HepG2 (cell line): ENCODE data around the gene HELZ2. TPM values are rescaled to one million over a fixed set of nuclear protein-coding genes. Genes with fewer than 3 reads are reported as not detected.

ENCODE experiments used
- HOMEZ ChIP-seq: IDR thresholded peaks from 2 replicates; pipeline ENCODE4 v1.6.1; 2016; ENCODE audit warnings: low read depth
- RXRB ChIP-seq: IDR thresholded peaks from 2 replicates; pipeline ENCODE4 v1.6.1; 2016; ENCODE audit warnings: borderline replicate concordance, missing genetic modification reagents, missing compliant biosample characterization
- SOX6 ChIP-seq, 2 experiments: fragments of 450-650 bp in 1 of 2; sonication (generic) in 1 of 2; formaldehyde crosslinking in 1 of 2; IDR thresholded peaks; 2 replicates each; pipeline versions ENCODE4 v1.4.0 to v1.6.1; 2017 to 2020; ENCODE audit warnings: antibody characterized with exemption in 1 of 2, mild to moderate bottlenecking in 1 of 2, missing genetic modification reagents in 1 of 2
- SYNCRIP ChIP-seq: fragments of 200-400 bp; formaldehyde crosslinking; IDR thresholded peaks from 2 replicates; pipeline ENCODE4 v1.6.1; 2018; ENCODE audit warnings: mild to moderate bottlenecking, low read depth, low read length; ENCODE audit not compliant: insufficient read depth
- TBX2 ChIP-seq: sonication (generic); formaldehyde crosslinking; IDR thresholded peaks from 2 replicates; pipeline ENCODE4 v1.5.0; 2020; ENCODE audit warnings: missing genetic modification reagents, mild to moderate bottlenecking, borderline replicate concordance
- ZNF143 ChIP-seq: sonication (generic); formaldehyde crosslinking; IDR thresholded peaks from 2 replicates; pipeline ENCODE4 v1.4.0; 2020; ENCODE audit warnings: missing genetic modification reagents
- ZNF335 ChIP-seq: sonication (generic); formaldehyde crosslinking; IDR thresholded peaks from 2 replicates; pipeline ENCODE4 v1.4.0; 2020; ENCODE audit warnings: missing genetic modification reagents
- ZNF414 ChIP-seq: sonication (generic); formaldehyde crosslinking; IDR thresholded peaks from 2 replicates; pipeline ENCODE4 v1.5.0; 2020; ENCODE audit warnings: missing genetic modification reagents
- ZNF691 ChIP-seq: sonication (generic); formaldehyde crosslinking; IDR thresholded peaks from 2 replicates; pipeline ENCODE4 v1.4.0; 2020; ENCODE audit warnings: missing genetic modification reagents, low read depth, mild to moderate bottlenecking, borderline replicate concordance
- ZNF883 ChIP-seq: sonication (generic); formaldehyde crosslinking; IDR thresholded peaks from 2 replicates; pipeline ENCODE4 v1.5.1; 2020; ENCODE audit warnings: mild to moderate bottlenecking, missing genetic modification reagents; ENCODE audit errors: not compliant biosample characterization
- ZSCAN25 ChIP-seq: sonication (generic); formaldehyde crosslinking; IDR thresholded peaks from 2 replicates; pipeline ENCODE4 v1.8.0; 2022; ENCODE audit warnings: mild to moderate bottlenecking, missing genetic modification reagents
- polyA plus RNA-seq, 8 experiments: library from polyadenylated mRNA; depleted of rRNA in 3 of 8; stranded (reverse) in 7 of 8; unstranded in 1 of 8; fragments of >200 nt; fragmentation: Illumina TruSeq in 4 of 8; extraction: Trizol in 4 of 8; gene quantifications; 2 replicates each; pipeline versions ENCODE4 v1.2.1 to v1.2.3, GENCODE V29; 2011 to 2016; ENCODE audit warnings: low read depth in 4 of 8, missing spikeins in 1 of 8, mixed read lengths in 1 of 8; ENCODE audit not compliant: insufficient read depth in 1 of 8
- total RNA-seq, 5 experiments: library from RNA; depleted of rRNA; stranded (reverse); fragments of >200 nt; fragmentation: Illumina TruSeq; extraction: Trizol; gene quantifications; 2 replicates each; pipeline ENCODE4 v1.2.3, GENCODE V29; 2016; ENCODE audit warnings: low read depth in 1 of 5
- TF ChIP-seq, protein P1 (sequence below): sonication (generic); formaldehyde crosslinking; IDR thresholded peaks from 2 replicates; pipeline ENCODE4 v1.4.0; 2020; ENCODE audit warnings: mild to moderate bottlenecking, missing genetic modification reagents
- TF ChIP-seq, protein P2 (sequence below): sonication (generic); formaldehyde crosslinking; IDR thresholded peaks from 2 replicates; pipeline ENCODE4 v1.4.0; 2020; ENCODE audit warnings: missing genetic modification reagents, borderline replicate concordance
- TF ChIP-seq, protein P3 (sequence below): sonication (generic); formaldehyde crosslinking; IDR thresholded peaks from 2 replicates; pipeline ENCODE4 v1.5.1; 2020; ENCODE audit warnings: mild to moderate bottlenecking, missing genetic modification reagents, moderate library complexity

The HELZ2 gene
- total and polyA plus RNA-seq, 2 of the 13 experiments (the other 11 are each of a cell fraction or from before 2014, with no cell fraction given) = 9.6 to 10.1 TPM

DNA sequence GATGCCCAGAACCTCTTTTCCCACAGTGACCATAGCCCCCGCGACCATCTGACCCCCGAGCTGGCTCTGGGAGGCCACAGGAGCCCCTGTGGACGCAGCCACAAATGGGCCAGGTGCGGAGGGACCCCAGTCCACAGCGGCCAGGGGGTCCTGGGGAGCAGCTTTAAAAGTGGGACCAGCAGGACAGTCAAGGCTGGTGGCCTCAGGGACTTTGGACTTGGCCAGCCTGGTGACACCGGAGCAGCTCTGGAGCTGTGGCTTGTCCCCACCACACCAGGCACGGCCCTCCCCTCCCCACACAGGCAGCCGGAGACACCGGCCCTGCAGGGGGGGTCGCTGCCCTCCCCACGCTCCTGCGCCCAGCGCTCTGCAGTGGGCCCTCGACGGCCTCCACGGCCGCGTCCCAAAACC is 16.6 kb downstream of the HELZ2 start (continued):
- TF ChIP-seq SOX6 (IDR thresholded peaks at IDR 0.05) (no peak), SOX6 (CRISPR knock-in tag; IDR thresholded peaks at IDR 0.05) (0 out of 2 replicates have a peak, but pooled peaks have one; percentile 3), ZNF691 (CRISPR knock-in tag) (peak; percentile 25; the same call in 1 of the 2 replicates), ZNF143 (CRISPR knock-in tag) (no peak), ZNF414 (CRISPR knock-in tag) (0 out of 2 replicates have a peak, but pooled peaks have one; percentile 38), ZNF335 (CRISPR knock-in tag) (no peak), RXRB (CRISPR knock-in tag) (0 out of 2 replicates have a peak, but pooled peaks have one; percentile 17), ZNF883 (CRISPR knock-in tag) (peak; percentile 70), ZSCAN25 (CRISPR knock-in tag) (peak; percentile 45), SYNCRIP (no peak), HOMEZ (CRISPR knock-in tag) (no peak), TBX2 (CRISPR knock-in tag) (peak; percentile 27; the same call in 1 of the 2 replicates)
- TF ChIP-seq, protein P1, sequence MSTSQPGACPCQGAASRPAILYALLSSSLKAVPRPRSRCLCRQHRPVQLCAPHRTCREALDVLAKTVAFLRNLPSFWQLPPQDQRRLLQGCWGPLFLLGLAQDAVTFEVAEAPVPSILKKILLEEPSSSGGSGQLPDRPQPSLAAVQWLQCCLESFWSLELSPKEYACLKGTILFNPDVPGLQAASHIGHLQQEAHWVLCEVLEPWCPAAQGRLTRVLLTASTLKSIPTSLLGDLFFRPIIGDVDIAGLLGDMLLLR = no peak
- TF ChIP-seq, protein P2, sequence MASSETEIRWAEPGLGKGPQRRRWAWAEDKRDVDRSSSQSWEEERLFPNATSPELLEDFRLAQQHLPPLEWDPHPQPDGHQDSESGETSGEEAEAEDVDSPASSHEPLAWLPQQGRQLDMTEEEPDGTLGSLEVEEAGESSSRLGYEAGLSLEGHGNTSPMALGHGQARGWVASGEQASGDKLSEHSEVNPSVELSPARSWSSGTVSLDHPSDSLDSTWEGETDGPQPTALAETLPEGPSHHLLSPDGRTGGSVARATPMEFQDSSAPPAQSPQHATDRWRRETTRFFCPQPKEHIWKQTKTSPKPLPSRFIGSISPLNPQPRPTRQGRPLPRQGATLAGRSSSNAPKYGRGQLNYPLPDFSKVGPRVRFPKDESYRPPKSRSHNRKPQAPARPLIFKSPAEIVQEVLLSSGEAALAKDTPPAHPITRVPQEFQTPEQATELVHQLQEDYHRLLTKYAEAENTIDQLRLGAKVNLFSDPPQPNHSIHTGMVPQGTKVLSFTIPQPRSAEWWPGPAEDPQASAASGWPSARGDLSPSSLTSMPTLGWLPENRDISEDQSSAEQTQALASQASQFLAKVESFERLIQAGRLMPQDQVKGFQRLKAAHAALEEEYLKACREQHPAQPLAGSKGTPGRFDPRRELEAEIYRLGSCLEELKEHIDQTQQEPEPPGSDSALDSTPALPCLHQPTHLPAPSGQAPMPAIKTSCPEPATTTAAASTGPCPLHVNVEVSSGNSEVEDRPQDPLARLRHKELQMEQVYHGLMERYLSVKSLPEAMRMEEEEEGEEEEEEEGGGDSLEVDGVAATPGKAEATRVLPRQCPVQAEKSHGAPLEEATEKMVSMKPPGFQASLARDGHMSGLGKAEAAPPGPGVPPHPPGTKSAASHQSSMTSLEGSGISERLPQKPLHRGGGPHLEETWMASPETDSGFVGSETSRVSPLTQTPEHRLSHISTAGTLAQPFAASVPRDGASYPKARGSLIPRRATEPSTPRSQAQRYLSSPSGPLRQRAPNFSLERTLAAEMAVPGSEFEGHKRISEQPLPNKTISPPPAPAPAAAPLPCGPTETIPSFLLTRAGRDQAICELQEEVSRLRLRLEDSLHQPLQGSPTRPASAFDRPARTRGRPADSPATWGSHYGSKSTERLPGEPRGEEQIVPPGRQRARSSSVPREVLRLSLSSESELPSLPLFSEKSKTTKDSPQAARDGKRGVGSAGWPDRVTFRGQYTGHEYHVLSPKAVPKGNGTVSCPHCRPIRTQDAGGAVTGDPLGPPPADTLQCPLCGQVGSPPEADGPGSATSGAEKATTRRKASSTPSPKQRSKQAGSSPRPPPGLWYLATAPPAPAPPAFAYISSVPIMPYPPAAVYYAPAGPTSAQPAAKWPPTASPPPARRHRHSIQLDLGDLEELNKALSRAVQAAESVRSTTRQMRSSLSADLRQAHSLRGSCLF (CRISPR knock-in tag) = no peak
- TF ChIP-seq, protein P3, sequence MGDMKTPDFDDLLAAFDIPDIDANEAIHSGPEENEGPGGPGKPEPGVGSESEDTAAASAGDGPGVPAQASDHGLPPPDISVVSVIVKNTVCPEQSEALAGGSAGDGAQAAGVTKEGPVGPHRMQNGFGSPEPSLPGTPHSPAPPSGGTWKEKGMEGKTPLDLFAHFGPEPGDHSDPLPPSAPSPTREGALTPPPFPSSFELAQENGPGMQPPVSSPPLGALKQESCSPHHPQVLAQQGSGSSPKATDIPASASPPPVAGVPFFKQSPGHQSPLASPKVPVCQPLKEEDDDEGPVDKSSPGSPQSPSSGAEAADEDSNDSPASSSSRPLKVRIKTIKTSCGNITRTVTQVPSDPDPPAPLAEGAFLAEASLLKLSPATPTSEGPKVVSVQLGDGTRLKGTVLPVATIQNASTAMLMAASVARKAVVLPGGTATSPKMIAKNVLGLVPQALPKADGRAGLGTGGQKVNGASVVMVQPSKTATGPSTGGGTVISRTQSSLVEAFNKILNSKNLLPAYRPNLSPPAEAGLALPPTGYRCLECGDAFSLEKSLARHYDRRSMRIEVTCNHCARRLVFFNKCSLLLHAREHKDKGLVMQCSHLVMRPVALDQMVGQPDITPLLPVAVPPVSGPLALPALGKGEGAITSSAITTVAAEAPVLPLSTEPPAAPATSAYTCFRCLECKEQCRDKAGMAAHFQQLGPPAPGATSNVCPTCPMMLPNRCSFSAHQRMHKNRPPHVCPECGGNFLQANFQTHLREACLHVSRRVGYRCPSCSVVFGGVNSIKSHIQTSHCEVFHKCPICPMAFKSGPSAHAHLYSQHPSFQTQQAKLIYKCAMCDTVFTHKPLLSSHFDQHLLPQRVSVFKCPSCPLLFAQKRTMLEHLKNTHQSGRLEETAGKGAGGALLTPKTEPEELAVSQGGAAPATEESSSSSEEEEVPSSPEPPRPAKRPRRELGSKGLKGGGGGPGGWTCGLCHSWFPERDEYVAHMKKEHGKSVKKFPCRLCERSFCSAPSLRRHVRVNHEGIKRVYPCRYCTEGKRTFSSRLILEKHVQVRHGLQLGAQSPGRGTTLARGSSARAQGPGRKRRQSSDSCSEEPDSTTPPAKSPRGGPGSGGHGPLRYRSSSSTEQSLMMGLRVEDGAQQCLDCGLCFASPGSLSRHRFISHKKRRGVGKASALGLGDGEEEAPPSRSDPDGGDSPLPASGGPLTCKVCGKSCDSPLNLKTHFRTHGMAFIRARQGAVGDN (CRISPR knock-in tag) = peak; percentile 68
